Peyer's patch (tissue), 4 donors: ENCODE data around the gene PPM1L.

ENCODE experiments used
- POLR2A ChIP-seq, 2 donors: fragments of 450-650 bp; IDR thresholded peaks; one replicate each; pipeline ENCODE4 v1.5.1; 2017; ENCODE audit warnings: antibody characterized with exemption in 2 of 2, mild to moderate bottlenecking in 2 of 2, moderate library complexity in 2 of 2
- TF ChIP-seq, protein P1 (sequence below), 6 experiments: fragments of 450-650 bp in 4 of 6; fragments of 200-600 bp in 2 of 6; sonication (generic) in 1 of 6; IDR thresholded peaks; one replicate each; pipeline ENCODE4 v1.5.1; 2017 to 2019; ENCODE audit warnings: antibody characterized with exemption in 6 of 6, mild to moderate bottlenecking in 3 of 6, moderate library complexity in 1 of 6

DNA sequence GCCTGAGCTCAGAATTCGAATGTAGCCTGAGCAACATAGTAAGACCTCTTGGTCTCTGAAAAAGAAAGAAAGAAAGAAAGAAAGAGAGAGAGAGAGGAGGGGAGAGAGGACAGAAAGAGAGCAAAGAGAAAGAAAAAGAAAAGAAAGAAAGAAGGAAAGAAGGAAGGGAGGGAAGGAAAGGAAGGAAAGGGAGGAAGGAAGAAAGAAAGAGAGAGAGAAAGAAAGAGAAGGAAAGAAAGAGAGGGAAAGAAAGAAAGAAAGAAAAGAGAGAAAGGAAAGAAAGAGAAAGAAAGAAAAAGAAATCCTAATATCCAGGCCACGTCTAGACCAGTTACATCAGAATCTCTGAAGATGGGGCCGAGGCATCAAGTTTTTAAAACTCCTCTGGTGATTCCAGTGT, 50.7 kb downstream of the PPM1L start:
- no peak for TF ChIP-seq POLR2A (IDR thresholded peaks at IDR 0.05)
- TF ChIP-seq, protein P1, sequence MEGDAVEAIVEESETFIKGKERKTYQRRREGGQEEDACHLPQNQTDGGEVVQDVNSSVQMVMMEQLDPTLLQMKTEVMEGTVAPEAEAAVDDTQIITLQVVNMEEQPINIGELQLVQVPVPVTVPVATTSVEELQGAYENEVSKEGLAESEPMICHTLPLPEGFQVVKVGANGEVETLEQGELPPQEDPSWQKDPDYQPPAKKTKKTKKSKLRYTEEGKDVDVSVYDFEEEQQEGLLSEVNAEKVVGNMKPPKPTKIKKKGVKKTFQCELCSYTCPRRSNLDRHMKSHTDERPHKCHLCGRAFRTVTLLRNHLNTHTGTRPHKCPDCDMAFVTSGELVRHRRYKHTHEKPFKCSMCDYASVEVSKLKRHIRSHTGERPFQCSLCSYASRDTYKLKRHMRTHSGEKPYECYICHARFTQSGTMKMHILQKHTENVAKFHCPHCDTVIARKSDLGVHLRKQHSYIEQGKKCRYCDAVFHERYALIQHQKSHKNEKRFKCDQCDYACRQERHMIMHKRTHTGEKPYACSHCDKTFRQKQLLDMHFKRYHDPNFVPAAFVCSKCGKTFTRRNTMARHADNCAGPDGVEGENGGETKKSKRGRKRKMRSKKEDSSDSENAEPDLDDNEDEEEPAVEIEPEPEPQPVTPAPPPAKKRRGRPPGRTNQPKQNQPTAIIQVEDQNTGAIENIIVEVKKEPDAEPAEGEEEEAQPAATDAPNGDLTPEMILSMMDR (IDR thresholded peaks at IDR 0.05): no peak
